Duodenal mucosa (tissue), 2 donors: Measurements from ENCODE around the gene TSPAN5.
A peak's percentile ranks its signal among the peaks of the same experiment; 100 is the strongest.

ENCODE experiments used
- H3K27ac ChIP-seq: one replicate; pipeline ENCODE4 v1.7.0; 2013; ENCODE audit warnings: low read depth, low read length
- H3K27me3 ChIP-seq, 2 donors: one replicate each; pipeline ENCODE4 v1.7.0; 2013; ENCODE audit warnings: low read length in 2 of 2, control low read depth in 1 of 2; ENCODE audit not compliant: insufficient read depth in 2 of 2, control insufficient read depth in 1 of 2
- H3K36me3 ChIP-seq, 2 donors: one replicate each; pipeline ENCODE4 v1.7.0; 2013; ENCODE audit warnings: low read length in 2 of 2, control low read depth in 1 of 2; ENCODE audit not compliant: insufficient read depth in 2 of 2, control insufficient read depth in 1 of 2
- H3K4me1 ChIP-seq, 2 donors: one replicate each; pipeline ENCODE4 v1.7.0; 2013; ENCODE audit warnings: low read length in 2 of 2, control low read depth in 1 of 2; ENCODE audit not compliant: insufficient read depth in 2 of 2, control insufficient read depth in 1 of 2
- H3K4me3 ChIP-seq, 2 donors: one replicate each; pipeline ENCODE4 v1.7.0; 2013; ENCODE audit warnings: low read length in 2 of 2, low read depth in 1 of 2
- H3K9ac ChIP-seq, 2 donors: one replicate each; pipeline ENCODE4 v1.7.0; 2013; ENCODE audit warnings: low read length in 2 of 2, low read depth in 1 of 2
- H3K9me3 ChIP-seq, 2 donors: one replicate each; pipeline ENCODE4 v1.7.0; 2013; ENCODE audit warnings: low read length in 2 of 2, control low read depth in 1 of 2; ENCODE audit not compliant: control insufficient read depth in 1 of 2

TSPAN5 gene

DNA sequence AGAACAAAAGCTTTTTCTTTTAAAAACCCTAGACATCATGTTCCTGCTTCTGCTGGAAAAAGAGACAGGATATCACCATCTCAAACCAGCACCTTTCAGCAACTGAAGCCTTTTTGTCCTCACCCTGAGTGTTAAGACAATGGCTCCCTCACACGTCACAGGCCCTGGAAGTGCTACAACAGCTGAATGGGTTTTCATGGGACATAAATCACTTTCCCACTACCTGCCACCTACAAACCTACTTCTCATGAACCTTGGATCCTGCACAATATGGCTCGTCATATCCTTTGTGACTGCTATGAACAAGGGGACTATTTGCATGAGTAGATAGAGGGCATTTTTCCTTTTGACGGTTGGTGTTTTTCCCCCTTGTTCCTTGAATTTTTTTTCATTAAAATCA is 93.6 kb downstream of the TSPAN5 start:
- Histone ChIP-seq H3K4me1 (no peaks in the 10 kb centered on the region), H3K9ac (no peak overlapping the region), H3K9me3 (no peaks in the 10 kb centered on the region), H3K4me3 (no peak overlapping the region), H3K27me3 (no peaks in the 10 kb centered on the region), H3K36me3 (no peaks in the 10 kb centered on the region), H3K27ac (no peak overlapping the region)

DNA sequence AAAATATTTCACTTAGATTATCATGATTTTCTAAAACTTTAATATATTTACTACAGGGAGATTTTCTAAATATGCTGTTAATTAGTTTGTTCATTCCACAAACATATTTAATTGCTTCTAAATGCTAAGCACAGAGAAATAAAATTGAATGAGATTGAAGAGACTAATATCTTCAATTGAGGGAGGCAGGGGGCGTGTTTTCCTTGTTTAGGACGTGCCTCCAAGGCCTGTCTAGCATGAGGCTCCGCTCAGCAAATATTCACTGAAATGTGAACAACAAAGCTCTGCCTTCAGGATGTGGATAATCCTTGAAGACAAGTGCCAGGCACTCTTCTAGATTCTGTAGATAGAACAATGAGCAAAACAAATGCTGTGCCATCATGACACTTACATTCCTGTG is 98.1 kb downstream of the TSPAN5 start:
- no peak overlapping the region for H3K4me3 ChIP-seq
- H3K4me1 ChIP-seq, result no peaks in the 10 kb centered on the region
- H3K36me3 ChIP-seq, result no peaks in the 10 kb centered on the region
- H3K9me3 ChIP-seq, result no peaks in the 10 kb centered on the region
- no peak overlapping the region for H3K27ac ChIP-seq
- H3K9ac ChIP-seq, result no peak overlapping the region
- H3K27me3 ChIP-seq, result no peaks in the 10 kb centered on the region

DNA sequence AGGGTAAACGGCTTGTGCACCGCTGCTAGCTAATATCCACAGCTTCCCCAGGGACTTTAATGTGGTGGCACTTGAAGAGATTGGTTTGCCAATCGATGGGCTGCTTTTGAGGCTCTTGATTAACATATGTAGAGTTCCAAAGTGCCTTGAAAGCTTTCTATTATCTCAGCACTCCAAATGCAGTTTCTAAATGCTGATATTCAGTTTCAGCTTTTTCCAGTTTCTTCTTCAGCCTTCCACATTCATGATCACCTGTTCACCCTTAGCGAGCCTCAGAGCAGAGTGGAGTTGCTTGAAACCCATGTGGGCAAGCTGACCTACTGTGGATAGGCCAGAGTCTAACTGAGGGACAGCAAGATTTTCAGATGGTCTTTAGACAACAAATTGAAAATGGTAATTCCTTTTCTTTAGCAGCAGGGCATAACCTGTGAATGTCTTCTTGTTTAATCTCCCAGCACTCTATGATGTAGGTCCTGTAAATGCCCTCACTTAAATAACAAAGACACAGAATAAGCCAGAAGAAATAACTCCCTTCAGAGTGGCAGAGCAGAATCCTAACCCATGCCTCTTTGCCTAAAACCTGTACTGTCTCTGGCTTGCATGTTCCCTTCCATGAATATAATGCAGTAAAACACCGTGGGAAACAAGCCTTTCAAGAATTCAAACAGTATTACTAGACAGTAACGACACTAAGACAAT is 99.8 kb downstream of the TSPAN5 start:
- Histone ChIP-seq H3K4me1 (no peaks in the 10 kb centered on the region), H3K9me3 (no peaks in the 10 kb centered on the region), H3K4me3 (no peak overlapping the region), H3K27ac (no peak overlapping the region), H3K27me3 (no peaks in the 10 kb centered on the region), H3K36me3 (no peaks in the 10 kb centered on the region), H3K9ac (no peak overlapping the region)

DNA sequence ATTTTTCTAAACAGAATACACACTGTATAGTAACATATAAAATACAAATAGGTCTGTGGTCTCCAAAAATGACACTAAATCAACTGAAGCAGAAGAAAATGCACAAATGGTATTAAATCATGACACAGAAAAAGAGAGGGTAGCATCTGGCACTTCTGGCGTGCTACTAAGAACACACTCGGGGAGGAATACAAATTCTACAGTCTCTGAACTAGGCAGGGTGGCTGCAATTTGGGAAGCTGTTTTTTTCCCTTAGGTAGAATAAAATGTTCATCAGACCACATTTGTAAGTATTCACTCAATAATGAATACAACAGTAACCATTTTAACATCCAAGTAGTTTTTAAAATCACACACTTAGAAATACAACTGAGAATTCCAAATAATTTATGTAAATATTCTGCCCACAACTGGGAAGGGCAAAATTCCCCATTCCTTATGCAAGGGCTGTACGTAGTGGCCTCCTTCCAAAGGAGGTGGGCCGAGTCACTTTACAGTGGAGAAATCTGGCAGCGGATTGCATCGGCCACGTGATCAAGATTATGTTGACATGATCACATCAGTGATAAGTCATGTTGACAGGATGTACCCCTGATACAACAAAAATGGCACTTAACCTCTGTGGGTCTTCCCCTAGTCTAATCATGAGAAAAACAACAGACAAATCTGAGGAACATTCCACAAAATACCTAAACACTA is 101.1 kb downstream of the TSPAN5 start:
- no peaks in the 10 kb centered on the region for H3K27me3 ChIP-seq
- no peaks in the 10 kb centered on the region for H3K36me3 ChIP-seq
- H3K9ac ChIP-seq, result no peak overlapping the region
- no peak overlapping the region for H3K27ac ChIP-seq
- H3K4me3 ChIP-seq, result no peak overlapping the region
- no peaks in the 10 kb centered on the region for H3K9me3 ChIP-seq
- H3K4me1 ChIP-seq, result no peaks in the 10 kb centered on the region

DNA sequence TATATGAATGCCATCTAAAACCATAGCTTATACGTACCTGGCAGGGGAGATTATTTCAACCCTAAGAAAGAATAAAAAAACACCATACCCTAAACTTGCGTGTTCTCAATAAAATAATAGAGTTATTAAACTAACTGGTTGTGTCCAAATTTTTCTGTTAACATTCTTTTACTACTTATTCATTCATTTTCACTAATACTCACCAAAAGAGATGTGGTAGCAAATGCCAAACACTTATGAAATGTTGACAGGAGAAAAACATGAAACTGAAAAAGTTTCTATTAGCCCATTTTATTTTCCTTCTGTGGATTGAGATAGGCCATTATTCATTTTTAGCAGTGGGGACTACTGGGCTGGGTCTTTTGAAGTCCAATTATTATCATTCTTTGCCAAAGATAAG is 102.0 kb downstream of the TSPAN5 start:
- Histone ChIP-seq H3K4me3 (no peak overlapping the region), H3K9ac (no peak overlapping the region), H3K9me3 (no peaks in the 10 kb centered on the region), H3K27me3 (no peaks in the 10 kb centered on the region), H3K4me1 (no peaks in the 10 kb centered on the region), H3K27ac (no peak overlapping the region), H3K36me3 (no peaks in the 10 kb centered on the region)

DNA sequence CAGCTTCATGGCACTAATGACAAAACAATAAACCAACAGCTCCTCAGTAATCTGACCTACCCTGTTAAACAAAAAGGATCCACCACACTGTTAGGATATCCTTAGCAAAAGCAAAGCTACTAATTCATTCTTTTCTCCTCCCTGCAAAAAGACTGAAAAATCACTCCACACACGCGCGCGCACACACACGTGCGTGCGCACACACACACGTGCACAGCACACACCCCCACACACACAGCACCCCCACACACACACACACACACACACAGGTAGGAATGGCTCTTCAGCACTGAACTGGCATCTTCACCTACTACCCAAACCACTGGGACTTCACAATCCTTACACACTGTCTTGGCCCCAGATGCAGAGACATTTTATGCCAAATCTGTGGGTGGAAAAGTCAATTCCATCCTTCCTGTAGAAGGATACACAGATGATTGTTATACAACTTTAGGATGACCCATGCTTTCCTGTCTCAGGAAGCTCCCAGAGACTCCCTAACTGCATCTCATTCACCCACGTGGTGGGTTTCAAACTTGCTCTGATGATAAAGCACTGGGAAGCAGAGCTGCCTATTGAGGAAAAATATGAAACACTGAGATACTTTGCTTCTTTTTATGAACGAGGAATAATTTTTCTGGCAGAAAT is 102.5 kb downstream of the TSPAN5 start:
- Histone ChIP-seq H3K9me3 (no peaks in the 10 kb centered on the region), H3K4me1 (no peaks in the 10 kb centered on the region), H3K36me3 (no peaks in the 10 kb centered on the region), H3K4me3 (no peak overlapping the region), H3K27me3 (no peaks in the 10 kb centered on the region), H3K9ac (no peak overlapping the region), H3K27ac (no peak overlapping the region)

DNA sequence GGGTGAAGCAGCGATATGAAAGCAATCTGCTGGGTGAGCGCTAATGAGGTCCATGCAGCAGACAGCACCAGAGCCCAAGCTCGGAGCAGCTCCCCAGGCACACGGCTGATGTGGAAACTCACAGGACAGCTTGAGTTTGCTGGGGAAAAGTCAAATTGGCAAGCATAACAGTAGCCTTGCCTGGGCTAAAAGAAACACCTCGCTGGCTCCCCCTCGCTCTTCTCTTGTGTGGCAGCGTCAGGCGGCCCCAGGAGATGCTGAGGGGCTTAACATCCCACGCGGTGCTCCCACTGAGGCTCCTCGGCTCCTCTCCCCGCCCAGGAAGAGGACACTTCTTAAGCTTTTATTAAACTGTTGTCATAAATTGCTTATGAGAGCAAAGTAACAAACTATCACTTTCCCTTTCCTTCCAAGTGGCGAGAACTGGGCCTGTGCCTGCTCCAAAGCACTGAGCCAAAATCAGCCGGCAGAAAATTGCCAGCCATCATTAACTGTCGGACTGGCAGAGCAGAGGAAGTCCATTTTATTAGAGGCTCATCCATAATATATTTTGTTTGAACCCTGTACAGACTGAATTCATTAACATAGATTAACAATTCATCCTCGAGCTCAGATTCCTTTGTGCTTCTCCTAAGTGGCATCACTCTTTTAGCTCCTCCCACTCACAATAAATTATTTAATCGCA is 111.4 kb downstream of the TSPAN5 start:
- Histone ChIP-seq H3K36me3 (no peaks in the 10 kb centered on the region), H3K9me3 (no peaks in the 10 kb centered on the region), H3K27me3 (no peaks in the 10 kb centered on the region), H3K4me1 (no peaks in the 10 kb centered on the region), H3K9ac (no peak overlapping the region), H3K27ac (no peak overlapping the region), H3K4me3 (peak overlapping the region; percentile 28 to 42)

DNA sequence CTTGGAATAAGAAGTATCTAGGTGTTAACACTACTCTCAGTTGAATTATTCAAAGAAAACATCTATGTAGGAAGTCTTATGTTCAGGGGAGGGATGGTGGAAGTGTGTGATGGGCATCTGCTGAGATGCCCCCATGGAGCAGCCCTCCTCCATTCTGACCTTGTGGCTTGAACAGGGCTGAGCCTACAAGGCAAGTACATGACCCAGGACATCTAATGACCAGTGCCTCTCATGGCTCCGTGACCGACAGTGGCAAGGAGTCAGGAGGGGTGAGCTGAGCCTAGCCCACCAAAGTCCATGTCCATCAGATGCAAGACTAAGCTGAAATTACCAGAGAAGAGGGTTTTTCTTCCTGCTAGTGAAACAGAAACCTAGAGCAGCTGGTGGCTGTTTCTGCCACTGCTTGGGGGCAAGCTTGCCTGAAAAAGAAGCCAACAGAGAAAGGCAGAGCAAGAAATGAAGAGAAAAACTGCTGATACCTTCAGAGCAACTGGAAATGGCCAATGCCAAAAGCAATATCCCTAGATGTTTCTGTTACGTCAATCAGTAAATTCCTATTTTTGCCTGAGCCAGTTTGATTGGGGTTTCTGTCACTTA is 113.5 kb downstream of the TSPAN5 start:
- H3K4me1 ChIP-seq, result no peaks in the 10 kb centered on the region

DNA sequence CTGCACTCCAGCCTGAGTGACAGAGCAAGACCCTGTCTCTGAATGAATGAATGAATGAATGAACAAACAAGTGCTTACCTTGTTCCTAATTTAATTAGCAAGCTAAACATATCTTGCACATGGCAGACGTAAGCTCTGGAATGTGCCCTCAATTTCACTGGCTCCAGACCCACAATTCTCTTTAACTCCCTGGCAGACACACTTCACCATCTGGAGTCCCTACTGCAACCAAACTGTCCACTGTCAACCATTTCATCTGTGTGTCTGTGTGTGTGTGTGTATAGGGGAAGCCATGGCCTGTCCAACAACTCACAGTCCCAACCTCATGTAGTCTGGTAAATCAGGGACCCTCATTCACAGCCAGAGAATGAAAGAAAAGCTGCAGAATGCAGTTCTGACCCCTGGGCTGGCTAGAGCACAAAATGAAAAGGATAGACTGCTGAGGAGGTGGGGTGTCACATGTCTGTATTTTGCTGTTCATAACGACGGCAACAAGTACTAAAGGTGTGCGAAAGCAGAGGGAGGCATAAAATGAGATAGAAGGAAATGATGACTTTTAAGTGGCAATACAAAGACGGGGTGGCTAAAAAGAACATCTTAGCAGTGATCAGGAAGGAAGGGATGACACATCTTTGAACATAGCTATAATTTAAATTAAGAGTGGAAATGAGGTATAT is 114.1 kb downstream of the TSPAN5 start:
- no peaks in the 10 kb centered on the region for H3K9me3 ChIP-seq
- H3K4me3 ChIP-seq, result no peak overlapping the region
- no peaks in the 10 kb centered on the region for H3K4me1 ChIP-seq
- H3K9ac ChIP-seq, result no peak overlapping the region
- H3K27me3 ChIP-seq, result no peaks in the 10 kb centered on the region
- no peaks in the 10 kb centered on the region for H3K36me3 ChIP-seq
- no peak overlapping the region for H3K27ac ChIP-seq

More for the DNA sequence above, 113.5 kb downstream of the TSPAN5 start:
- Histone ChIP-seq H3K9me3 (no peaks in the 10 kb centered on the region), H3K9ac (no peak overlapping the region), H3K4me3 (no peak overlapping the region), H3K27ac (no peak overlapping the region), H3K36me3 (no peaks in the 10 kb centered on the region), H3K27me3 (no peaks in the 10 kb centered on the region)
